HepG2 (cell line): ENCODE results near the gene ACACB. TPM values are rescaled to one million over a fixed set of nuclear protein-coding genes. Genes with fewer than 3 reads are reported as not detected.
A peak's percentile ranks its signal among the peaks of the same experiment; 100 is the strongest.

ENCODE experiments used
- CERS6 ChIP-seq: sonication (generic); formaldehyde crosslinking; IDR thresholded peaks from 2 replicates; pipeline ENCODE4 v1.5.0; 2020; ENCODE audit warnings: missing genetic modification reagents
- ETS1 ChIP-seq: sonication (generic); formaldehyde crosslinking; IDR thresholded peaks from 2 replicates; pipeline ENCODE4 v1.4.0; 2020; ENCODE audit warnings: missing genetic modification reagents
- ETV5 ChIP-seq: IDR thresholded peaks from 2 replicates; pipeline ENCODE4 v1.6.1; 2018; ENCODE audit warnings: missing biosample characterization, missing genetic modification reagents, inconsistent platforms, borderline replicate concordance
- FOSL2 ChIP-seq: sonication (generic); formaldehyde crosslinking; IDR thresholded peaks from 2 replicates; pipeline ENCODE4 v1.4.0; 2020; ENCODE audit warnings: missing genetic modification reagents
- FOXK1 ChIP-seq: sonication (generic); formaldehyde crosslinking; IDR thresholded peaks from 2 replicates; pipeline ENCODE4 v1.4.0; 2020; ENCODE audit warnings: low read depth, missing genetic modification reagents, borderline replicate concordance
- HNF4G ChIP-seq, 2 experiments: sonication (generic) in 1 of 2; formaldehyde crosslinking in 1 of 2; IDR thresholded peaks; 2 replicates each; pipeline versions ENCODE4 v1.4.0 to v1.6.1; 2011 to 2020; ENCODE audit warnings: borderline replicate concordance in 2 of 2, low read depth in 2 of 2, mild to moderate bottlenecking in 2 of 2, low read length in 1 of 2, missing genetic modification reagents in 1 of 2, moderate library complexity in 1 of 2
- KLF12 ChIP-seq: sonication (generic); formaldehyde crosslinking; IDR thresholded peaks from 2 replicates; pipeline ENCODE4 v1.4.0; 2020; ENCODE audit warnings: missing genetic modification reagents, borderline replicate concordance
- MED8 ChIP-seq: sonication (generic); formaldehyde crosslinking; IDR thresholded peaks from 2 replicates; pipeline ENCODE4 v1.8.1; 2023; ENCODE audit warnings: mild to moderate bottlenecking, missing genetic modification reagents; ENCODE audit not compliant: insufficient replicate concordance
- NCOA5 ChIP-seq: sonication (generic); formaldehyde crosslinking; IDR thresholded peaks from 2 replicates; pipeline ENCODE4 v1.4.0; 2020; ENCODE audit warnings: missing genetic modification reagents
- PPARG ChIP-seq: conservative IDR thresholded peaks from 2 replicates; pipeline ENCODE4 v1.6.1; 2016; ENCODE audit warnings: missing biosample characterization, missing genetic modification reagents
- PRDM4 ChIP-seq: sonication (generic); formaldehyde crosslinking; IDR thresholded peaks from 2 replicates; pipeline ENCODE4 v1.9.0; 2021; ENCODE audit warnings: missing genetic modification reagents, borderline replicate concordance
- RARA ChIP-seq: IDR thresholded peaks from 2 replicates; pipeline ENCODE4 v1.6.1; 2016; ENCODE audit warnings: missing genetic modification reagents, missing compliant biosample characterization
- THRA ChIP-seq: sonication (generic); formaldehyde crosslinking; IDR thresholded peaks from 2 replicates; pipeline ENCODE4 v1.4.0; 2020; ENCODE audit warnings: missing genetic modification reagents, borderline replicate concordance
- ZBTB33 ChIP-seq: sonication (generic); formaldehyde crosslinking; IDR thresholded peaks from 2 replicates; pipeline ENCODE4 v1.4.0; 2020; ENCODE audit warnings: missing genetic modification reagents
- ZBTB38 ChIP-seq: sonication (generic); formaldehyde crosslinking; IDR thresholded peaks from 2 replicates; pipeline ENCODE4 v1.5.1; 2020; ENCODE audit warnings: mild to moderate bottlenecking, missing genetic modification reagents
- ZIK1 ChIP-seq: sonication (generic); formaldehyde crosslinking; IDR thresholded peaks from 2 replicates; pipeline ENCODE4 v1.5.0; 2020; ENCODE audit warnings: mild to moderate bottlenecking, low read depth, missing genetic modification reagents, borderline replicate concordance
- ZNF205 ChIP-seq: IDR thresholded peaks from 2 replicates; pipeline ENCODE4 v1.6.1; 2018; ENCODE audit warnings: missing biosample characterization, missing genetic modification reagents
- ZNF251 ChIP-seq: sonication (generic); formaldehyde crosslinking; IDR thresholded peaks from 2 replicates; pipeline ENCODE4 v1.9.0; 2021; ENCODE audit warnings: mild to moderate bottlenecking, missing genetic modification reagents
- ZNF549 ChIP-seq: sonication (generic); formaldehyde crosslinking; IDR thresholded peaks from 2 replicates; pipeline ENCODE4 v1.5.0; 2020; ENCODE audit warnings: missing genetic modification reagents
- ZNF644 ChIP-seq: IDR thresholded peaks from 2 replicates; pipeline ENCODE4 v1.6.1; 2016; ENCODE audit warnings: low read depth
- ZNF674 ChIP-seq: sonication (generic); formaldehyde crosslinking; IDR thresholded peaks from 2 replicates; pipeline ENCODE4 v1.5.0; 2020; ENCODE audit warnings: low read depth, mild to moderate bottlenecking, missing genetic modification reagents
- ZNF678 ChIP-seq: sonication (generic); formaldehyde crosslinking; IDR thresholded peaks from 2 replicates; pipeline ENCODE4 v1.4.0; 2020; ENCODE audit warnings: mild to moderate bottlenecking, missing genetic modification reagents
- ZNF782 ChIP-seq: sonication (generic); formaldehyde crosslinking; IDR thresholded peaks from 2 replicates; pipeline ENCODE4 v1.4.0; 2020; ENCODE audit warnings: missing genetic modification reagents, mild to moderate bottlenecking, borderline replicate concordance
- ZNF816 ChIP-seq: sonication (generic); formaldehyde crosslinking; IDR thresholded peaks from 2 replicates; pipeline ENCODE4 v1.8.0; 2022; ENCODE audit warnings: missing genetic modification reagents, mild to moderate bottlenecking, borderline replicate concordance
- polyA plus RNA-seq, 8 experiments: library from polyadenylated mRNA; depleted of rRNA in 3 of 8; stranded (reverse) in 7 of 8; unstranded in 1 of 8; fragments of >200 nt; fragmentation: Illumina TruSeq in 4 of 8; extraction: Trizol in 4 of 8; gene quantifications; 2 replicates each; pipeline versions ENCODE4 v1.2.1 to v1.2.3, GENCODE V29; 2011 to 2016; ENCODE audit warnings: low read depth in 4 of 8, missing spikeins in 1 of 8, mixed read lengths in 1 of 8; ENCODE audit not compliant: insufficient read depth in 1 of 8
- total RNA-seq, 5 experiments: library from RNA; depleted of rRNA; stranded (reverse); fragments of >200 nt; fragmentation: Illumina TruSeq; extraction: Trizol; gene quantifications; 2 replicates each; pipeline ENCODE4 v1.2.3, GENCODE V29; 2016; ENCODE audit warnings: low read depth in 1 of 5

Gene ACACB
- total and polyA plus RNA-seq, 2 of the 13 experiments (the other 11 are each of a cell fraction or from before 2014, with no cell fraction given): 6.2 to 8.6 TPM

- TF ChIP-seq PRDM4 (CRISPR knock-in tag): no peak
- TF ChIP-seq PPARG (CRISPR knock-in tag): no peak
- no peak for TF ChIP-seq NCOA5 (CRISPR knock-in tag)
- TF ChIP-seq ETV5 (CRISPR knock-in tag): no peak
- no peak for TF ChIP-seq HNF4G (IDR thresholded peaks at IDR 0.05; ENCODE audit: borderline replicate concordance, low read depth, low read length)
- no peak for TF ChIP-seq HNF4G (CRISPR knock-in tag; IDR thresholded peaks at IDR 0.05; ENCODE audit: borderline replicate concordance, low read depth)
- no peak for TF ChIP-seq ZNF251 (CRISPR knock-in tag)
- TF ChIP-seq CERS6 (CRISPR knock-in tag): no peak
- peak; percentile 90 for TF ChIP-seq ZBTB38 (CRISPR knock-in tag)
- TF ChIP-seq ZNF782: no peak
- no peak for TF ChIP-seq RARA (CRISPR knock-in tag)
- TF ChIP-seq ZNF674: no peak
- no peak for TF ChIP-seq MED8
- TF ChIP-seq ZNF678 (CRISPR knock-in tag): no peak
- TF ChIP-seq KLF12: no peak
- TF ChIP-seq ZNF816: no peak
- TF ChIP-seq THRA (CRISPR knock-in tag): no peak
- TF ChIP-seq ZIK1: no peak
- no peak for TF ChIP-seq ZNF549
- TF ChIP-seq ZNF205: peak; percentile 83; the same call in 1 of the 2 replicates
- TF ChIP-seq ETS1 (CRISPR knock-in tag): no peak
- TF ChIP-seq FOXK1 (CRISPR knock-in tag): no peak
- TF ChIP-seq ZNF644: no peak
- TF ChIP-seq ZBTB33: peak; percentile 55; the same call in 1 of the 2 replicates
- peak; percentile 51 for TF ChIP-seq FOSL2 (CRISPR knock-in tag)
These were observed 80.9 kb downstream of the ACACB start (continued) for GRCh38 chr12:109197327-109197726.
